ENCODE results near the gene HS3ST5. TPM values are rescaled to one million over a fixed set of nuclear protein-coding genes. Genes with fewer than 3 reads are reported as not detected.

HS3ST5 gene
- total and polyA plus RNA-seq, 2 experiments from 2014 or later: 2.8 to 3.5 TPM

DNA sequence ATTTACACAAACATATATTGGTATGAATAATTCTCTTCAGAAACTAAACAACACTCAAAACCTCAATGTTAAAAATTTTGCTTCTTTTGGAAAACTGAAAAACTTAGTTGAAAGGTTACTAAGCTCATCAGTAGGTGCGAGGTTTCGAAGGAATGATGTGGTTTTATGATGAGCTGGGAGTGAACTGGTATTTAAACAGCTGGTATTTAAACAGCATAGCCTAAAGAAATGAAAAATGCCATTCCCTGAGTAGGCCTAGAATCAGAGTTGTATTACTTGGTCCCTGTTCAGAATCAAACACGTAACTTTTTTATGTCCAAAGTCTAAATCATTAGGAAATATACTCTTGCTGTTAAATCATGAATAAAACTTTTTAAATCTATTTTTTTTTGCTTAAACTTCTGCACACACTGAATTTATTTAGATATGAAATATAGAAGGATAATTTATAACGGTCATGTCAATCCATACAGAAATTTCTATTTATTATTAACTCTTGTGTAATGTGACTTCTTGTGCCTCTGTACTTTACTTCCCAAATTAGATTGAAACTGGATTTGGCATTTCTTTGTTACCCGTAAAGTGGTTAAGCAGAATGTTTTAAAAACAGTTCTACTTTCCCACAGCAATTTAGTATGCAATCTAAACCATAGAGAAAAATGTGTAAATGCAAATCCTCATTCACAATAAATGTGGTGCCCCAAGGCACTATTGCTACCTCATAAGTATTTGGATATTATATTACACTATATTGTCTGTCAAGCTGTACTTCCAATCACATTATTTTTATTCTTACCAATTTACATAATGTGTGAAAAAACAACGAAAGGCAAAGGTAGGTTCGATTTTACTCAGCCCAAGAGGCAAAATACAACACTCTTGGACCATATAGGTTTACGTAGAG is 124.1 kb downstream of the HS3ST5 start:
- no peaks in the 10 kb centered on the region; the same call in 1 of the 2 replicates for H3K9me2 ChIP-seq (ENCODE audit: insufficient read depth)

More for the DNA sequence above, 124.1 kb downstream of the HS3ST5 start:
- H3K4me3 Mint-ChIP-seq: no peak overlapping the region
- peaks cover 38% of the 10 kb centered on the region for H3K4me1 Mint-ChIP-seq
- 0 out of 2 replicates have a peak overlapping the region, but pooled peaks have one; percentile 23 for H3K27ac Mint-ChIP-seq
- Histone ChIP-seq H3K4me2 (no peak overlapping the region), H3K79me2 (replicated peaks; ENCODE audit: insufficient read depth) (no peaks in the 10 kb centered on the region), H2AFZ (no peak overlapping the region), H3F3A (replicated peaks; ENCODE audit: low read depth) (no peaks in the 10 kb centered on the region), H3K36me3 (ENCODE audit: insufficient read depth) (no peaks in the 10 kb centered on the region; the same call in 1 of the 2 replicates), H3K27me3 (ENCODE audit: insufficient read depth) (no peaks in the 10 kb centered on the region), H4K20me1 (replicated peaks; ENCODE audit: insufficient read depth) (no peaks in the 10 kb centered on the region), H3K4me1 (ENCODE audit: insufficient read depth) (peaks cover 25% of the 10 kb centered on the region; the same call in 1 of the 2 replicates), H3K27ac (ENCODE audit: low read depth) (no peak overlapping the region), H3K4me3 (no peak overlapping the region)
- DNase-seq (ENCODE audit: low spot score) (no peak), ATAC-seq (no peak)
- H3K36me3 Mint-ChIP-seq (ENCODE audit: low read depth): peaks cover 18% of the 10 kb centered on the region
- peaks cover 3% of the 10 kb centered on the region; the same call in 2 of the 3 replicates for H3K9me3 Mint-ChIP-seq
- no peaks in the 10 kb centered on the region for H3K27me3 Mint-ChIP-seq (ENCODE audit: insufficient read depth, low read depth, poor library complexity)
- TF ChIP-seq ETS1 (IDR thresholded peaks at IDR 0.05): no peak
- TF ChIP-seq REST (IDR thresholded peaks at IDR 0.05; ENCODE audit: unreplicated experiment): no peak
- no peak for TF ChIP-seq CREB1 (CRISPR knock-in tag; IDR thresholded peaks at IDR 0.05; ENCODE audit: low read depth)
- TF ChIP-seq STAT1 (IDR thresholded peaks at IDR 0.05; ENCODE audit: unreplicated experiment): no peak
- TF ChIP-seq, protein P1, sequence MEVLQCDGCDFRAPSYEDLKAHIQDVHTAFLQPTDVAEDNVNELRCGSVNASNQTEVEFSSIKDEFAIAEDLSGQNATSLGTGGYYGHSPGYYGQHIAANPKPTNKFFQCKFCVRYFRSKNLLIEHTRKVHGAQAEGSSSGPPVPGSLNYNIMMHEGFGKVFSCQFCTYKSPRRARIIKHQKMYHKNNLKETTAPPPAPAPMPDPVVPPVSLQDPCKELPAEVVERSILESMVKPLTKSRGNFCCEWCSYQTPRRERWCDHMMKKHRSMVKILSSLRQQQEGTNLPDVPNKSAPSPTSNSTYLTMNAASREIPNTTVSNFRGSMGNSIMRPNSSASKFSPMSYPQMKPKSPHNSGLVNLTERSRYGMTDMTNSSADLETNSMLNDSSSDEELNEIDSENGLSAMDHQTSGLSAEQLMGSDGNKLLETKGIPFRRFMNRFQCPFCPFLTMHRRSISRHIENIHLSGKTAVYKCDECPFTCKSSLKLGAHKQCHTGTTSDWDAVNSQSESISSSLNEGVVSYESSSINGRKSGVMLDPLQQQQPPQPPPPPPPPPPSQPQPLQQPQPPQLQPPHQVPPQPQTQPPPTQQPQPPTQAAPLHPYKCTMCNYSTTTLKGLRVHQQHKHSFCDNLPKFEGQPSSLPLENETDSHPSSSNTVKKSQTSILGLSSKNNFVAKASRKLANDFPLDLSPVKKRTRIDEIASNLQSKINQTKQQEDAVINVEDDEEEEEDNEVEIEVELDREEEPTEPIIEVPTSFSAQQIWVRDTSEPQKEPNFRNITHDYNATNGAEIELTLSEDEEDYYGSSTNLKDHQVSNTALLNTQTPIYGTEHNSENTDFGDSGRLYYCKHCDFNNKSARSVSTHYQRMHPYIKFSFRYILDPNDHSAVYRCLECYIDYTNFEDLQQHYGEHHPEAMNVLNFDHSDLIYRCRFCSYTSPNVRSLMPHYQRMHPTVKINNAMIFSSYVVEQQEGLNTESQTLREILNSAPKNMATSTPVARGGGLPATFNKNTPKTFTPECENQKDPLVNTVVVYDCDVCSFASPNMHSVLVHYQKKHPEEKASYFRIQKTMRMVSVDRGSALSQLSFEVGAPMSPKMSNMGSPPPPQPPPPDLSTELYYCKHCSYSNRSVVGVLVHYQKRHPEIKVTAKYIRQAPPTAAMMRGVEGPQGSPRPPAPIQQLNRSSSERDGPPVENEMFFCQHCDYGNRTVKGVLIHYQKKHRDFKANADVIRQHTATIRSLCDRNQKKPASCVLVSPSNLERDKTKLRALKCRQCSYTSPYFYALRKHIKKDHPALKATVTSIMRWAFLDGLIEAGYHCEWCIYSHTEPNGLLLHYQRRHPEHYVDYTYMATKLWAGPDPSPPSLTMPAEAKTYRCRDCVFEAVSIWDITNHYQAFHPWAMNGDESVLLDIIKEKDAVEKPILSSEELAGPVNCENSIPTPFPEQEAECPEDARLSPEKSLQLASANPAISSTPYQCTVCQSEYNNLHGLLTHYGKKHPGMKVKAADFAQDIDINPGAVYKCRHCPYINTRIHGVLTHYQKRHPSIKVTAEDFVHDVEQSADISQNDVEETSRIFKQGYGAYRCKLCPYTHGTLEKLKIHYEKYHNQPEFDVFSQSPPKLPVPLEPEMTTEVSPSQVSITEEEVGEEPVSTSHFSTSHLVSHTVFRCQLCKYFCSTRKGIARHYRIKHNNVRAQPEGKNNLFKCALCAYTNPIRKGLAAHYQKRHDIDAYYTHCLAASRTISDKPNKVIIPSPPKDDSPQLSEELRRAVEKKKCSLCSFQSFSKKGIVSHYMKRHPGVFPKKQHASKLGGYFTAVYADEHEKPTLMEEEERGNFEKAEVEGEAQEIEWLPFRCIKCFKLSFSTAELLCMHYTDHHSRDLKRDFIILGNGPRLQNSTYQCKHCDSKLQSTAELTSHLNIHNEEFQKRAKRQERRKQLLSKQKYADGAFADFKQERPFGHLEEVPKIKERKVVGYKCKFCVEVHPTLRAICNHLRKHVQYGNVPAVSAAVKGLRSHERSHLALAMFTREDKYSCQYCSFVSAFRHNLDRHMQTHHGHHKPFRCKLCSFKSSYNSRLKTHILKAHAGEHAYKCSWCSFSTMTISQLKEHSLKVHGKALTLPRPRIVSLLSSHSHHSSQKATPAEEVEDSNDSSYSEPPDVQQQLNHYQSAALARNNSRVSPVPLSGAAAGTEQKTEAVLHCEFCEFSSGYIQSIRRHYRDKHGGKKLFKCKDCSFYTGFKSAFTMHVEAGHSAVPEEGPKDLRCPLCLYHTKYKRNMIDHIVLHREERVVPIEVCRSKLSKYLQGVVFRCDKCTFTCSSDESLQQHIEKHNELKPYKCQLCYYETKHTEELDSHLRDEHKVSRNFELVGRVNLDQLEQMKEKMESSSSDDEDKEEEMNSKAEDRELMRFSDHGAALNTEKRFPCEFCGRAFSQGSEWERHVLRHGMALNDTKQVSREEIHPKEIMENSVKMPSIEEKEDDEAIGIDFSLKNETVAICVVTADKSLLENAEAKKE (CRISPR knock-in tag; IDR thresholded peaks at IDR 0.05): no peak
- TF ChIP-seq CTCF (conservative IDR thresholded peaks at IDR 0.05; ENCODE audit: low read depth in 2 of 2): no peak
- TF ChIP-seq ZNF331 (CRISPR knock-in tag; IDR thresholded peaks at IDR 0.05; ENCODE audit: low read depth): no peak
- no peak for TF ChIP-seq JUNB (IDR thresholded peaks at IDR 0.05; ENCODE audit: unreplicated experiment)
- no peak for TF ChIP-seq EZH2 (IDR thresholded peaks at IDR 0.05; ENCODE audit: low read depth, unreplicated experiment)
- no peak for TF ChIP-seq ZNF114 (CRISPR knock-in tag; IDR thresholded peaks at IDR 0.05)
- TF ChIP-seq NANOG (IDR thresholded peaks at IDR 0.05; ENCODE audit: borderline replicate concordance): no peak

Data from GM23338 (cell line).